SH-SY5Y (cell line): ENCODE measurements around the gene ANKRD24.

Source experiments
- GATA2 ChIP-seq: IDR thresholded peaks from 2 replicates; pipeline ENCODE4 v1.6.1; 2011; ENCODE audit warnings: mild to moderate bottlenecking, low read depth, low read length
- GATA3 ChIP-seq: IDR thresholded peaks from 2 replicates; pipeline ENCODE4 v1.6.1; 2011; ENCODE audit warnings: low read depth, mild to moderate bottlenecking, low read length, moderate library complexity

GRCh38 chr19:4264812-4265211 is 82.3 kb downstream of the ANKRD24 start:
- no peak for TF ChIP-seq GATA2
- TF ChIP-seq GATA3 = no peak
